Spinal cord (tissue), 10 donors: ENCODE measurements around the gene EIF5AL1. TPM values are rescaled to one million over a fixed set of nuclear protein-coding genes. Genes with fewer than 3 reads are reported as not detected.
"Not testable (repeated sequence)": the region's sequence is repeated elsewhere in the genome, so short reads cannot be mapped to it uniquely, and the experiment has no call there.

Source experiments
- DNase-seq, 6 donors: peaks; one replicate each; pipeline versions ENCODE4 v3.0.0 to v3.0.0-alpha.2; 2013 to 2015; ENCODE audit warnings: low spot score in 6 of 6, low read depth in 4 of 6
- H3K27ac ChIP-seq: one replicate; pipeline ENCODE4 v1.5.1; 2013; ENCODE audit warnings: low read depth, low read length, control low read depth
- H3K27me3 ChIP-seq: one replicate; pipeline ENCODE4 v1.6.1; 2013; ENCODE audit warnings: low read length; ENCODE audit not compliant: control insufficient read depth, insufficient read depth
- H3K36me3 ChIP-seq: one replicate; pipeline ENCODE4 v1.6.1; 2013; ENCODE audit warnings: low read length; ENCODE audit not compliant: control insufficient read depth, insufficient read depth
- H3K4me1 ChIP-seq: one replicate; pipeline ENCODE4 v1.6.1; 2013; ENCODE audit warnings: low read length; ENCODE audit not compliant: control insufficient read depth, insufficient read depth
- H3K4me3 ChIP-seq: one replicate; pipeline ENCODE4 v1.5.1; 2013; ENCODE audit warnings: low read depth, low read length, control low read depth
- H3K9me3 ChIP-seq: one replicate; pipeline ENCODE4 v1.6.1; 2013; ENCODE audit warnings: low read length; ENCODE audit not compliant: control insufficient read depth, insufficient read depth
- WGBS: methylation state at CpG from one replicate; pipeline ENCODE4 v1.1.5; 2013; ENCODE audit warnings: missing lambda C conversion rate; ENCODE audit not compliant: insufficient coverage; 5-methylcytosine and 5-hydroxymethylcytosine counted together
- polyA plus RNA-seq, 2 donors: library from polyadenylated mRNA; unstranded; fragments of 120-200 nt; gene quantifications; one replicate each; pipeline ENCODE4 v1.2.1, GENCODE V29; 2013; ENCODE audit not compliant: insufficient read length in 2 of 2
- total RNA-seq, 2 donors: library from RNA; depleted of rRNA in 1 of 2; stranded (reverse); fragments of 120-200 nt in 1 of 2; fragments of >200 nt in 1 of 2; gene quantifications; one replicate each; pipeline versions ENCODE4 v1.2.3 to v1.2.4, GENCODE V29; 2013 to 2014
- donor health status: healthy.

EIF5AL1 gene
- total and polyA plus RNA-seq, 4 donors, result 0.10 to 4.7 (median 1.2) TPM

DNA sequence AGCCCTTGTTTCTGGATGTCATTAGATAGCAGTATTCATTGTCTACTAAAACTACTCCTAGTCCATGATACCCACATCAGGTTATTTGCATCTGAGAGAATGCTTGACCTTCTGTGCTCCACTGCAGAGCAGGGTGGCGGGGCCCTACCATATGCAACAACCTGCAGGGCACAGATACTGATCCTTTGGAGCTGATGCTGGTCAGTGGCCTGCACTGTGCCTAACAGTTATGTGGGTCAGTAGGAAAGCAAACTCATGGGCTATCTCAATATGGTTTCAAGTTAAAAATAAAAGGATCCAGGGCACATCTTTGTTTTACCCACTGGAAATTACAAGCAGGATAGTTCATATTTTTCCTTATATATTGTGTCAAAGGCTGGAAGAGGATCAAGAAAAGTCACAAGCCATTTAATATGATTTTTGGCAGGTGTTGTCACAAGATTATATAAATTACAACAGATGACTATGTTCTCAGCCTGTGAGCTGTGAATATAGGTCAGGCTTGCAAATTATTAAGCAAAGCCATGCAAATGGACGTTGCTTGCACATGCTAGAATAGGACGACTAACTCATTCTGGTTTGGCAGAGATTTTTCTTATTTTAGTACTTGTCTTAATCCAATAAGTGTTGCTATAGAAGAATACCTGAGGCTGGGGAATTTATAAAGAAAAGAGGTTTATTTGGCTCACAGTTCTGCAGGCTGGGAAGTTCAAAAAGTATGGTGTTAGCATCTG is 32.8 kb downstream of the EIF5AL1 start:
- H3K27me3 ChIP-seq, DNase-seq, H3K4me1 ChIP-seq, H3K9me3 ChIP-seq, H3K27ac ChIP-seq, H3K36me3 ChIP-seq, H3K4me3 ChIP-seq: not testable (repeated sequence)
- WGBS, result 93% methylated on average over 3 of the region's 3 CpGs

DNA sequence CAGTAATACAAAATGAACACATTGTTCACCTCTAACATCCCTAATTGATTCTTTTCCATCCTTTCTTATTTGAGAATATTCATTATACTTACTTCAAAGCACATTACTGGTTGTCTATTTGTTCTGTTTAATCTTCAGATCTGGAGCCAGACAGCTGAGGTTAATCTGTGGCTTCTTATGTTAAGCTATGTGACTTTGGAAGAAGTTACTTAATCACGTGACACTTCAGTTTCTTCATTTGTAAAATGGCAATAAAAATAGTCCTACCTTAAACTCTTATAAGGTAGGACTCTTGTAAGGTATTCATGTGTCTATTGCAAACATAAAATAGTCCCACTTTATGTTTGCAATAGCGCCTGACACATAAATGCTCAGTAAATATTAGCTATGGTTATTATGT is 34.8 kb downstream of the EIF5AL1 start:
- H3K4me3 ChIP-seq, DNase-seq, H3K4me1 ChIP-seq, H3K36me3 ChIP-seq, H3K27ac ChIP-seq, H3K27me3 ChIP-seq, H3K9me3 ChIP-seq: not testable (repeated sequence)
- WGBS, result no CpG with 5 or more reads among the region's 2 CpGs

DNA sequence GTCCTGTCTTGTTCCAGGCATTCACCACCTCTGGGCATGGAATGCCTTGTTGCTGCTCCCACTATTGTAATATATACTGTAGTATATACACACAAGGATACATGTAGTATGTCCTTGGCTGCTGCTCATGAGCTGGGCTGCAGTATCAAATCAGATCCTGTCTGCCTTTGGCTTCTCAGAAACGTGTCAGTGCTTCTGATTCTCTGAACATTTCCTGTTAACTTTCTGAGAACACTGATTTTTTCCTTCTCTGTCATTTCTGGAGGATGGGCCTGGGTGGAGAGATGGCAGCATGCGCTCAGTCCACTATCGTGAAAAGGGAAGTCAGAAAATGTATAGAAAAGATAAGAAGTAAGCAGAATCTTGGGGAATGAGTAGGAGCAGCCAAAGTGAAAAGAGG is 35.6 kb downstream of the EIF5AL1 start:
- no peaks in the 10 kb centered on the region for H3K27me3 ChIP-seq
- no peaks in the 10 kb centered on the region for H3K4me1 ChIP-seq
- no peak overlapping the region for H3K4me3 ChIP-seq
- peaks cover 2% of the 10 kb centered on the region for H3K9me3 ChIP-seq
- H3K27ac ChIP-seq, result no peak overlapping the region
- WGBS, result 100% methylated on average over 2 of the region's 3 CpGs
- no peaks in the 10 kb centered on the region for H3K36me3 ChIP-seq
- no peak for DNase-seq

- Histone ChIP-seq H3K4me3 (no peak overlapping the region), H3K36me3 (no peaks in the 10 kb centered on the region)
- WGBS, result 80% methylated on average over 2 of the region's 2 CpGs
These were observed 39.8 kb downstream of the EIF5AL1 start for GRCh38 chr10:79552143-79552542.

GRCh38 chr10:79555354-79556309 is 43.3 kb downstream of the EIF5AL1 start:
- Histone ChIP-seq H3K27me3 (no peaks in the 10 kb centered on the region), H3K9me3 (no peaks in the 10 kb centered on the region), H3K4me1 (no peaks in the 10 kb centered on the region), H3K27ac (no peak overlapping the region), H3K4me3 (no peak overlapping the region), H3K36me3 (no peaks in the 10 kb centered on the region)
- 86% methylated on average over 4 of the region's 11 CpGs for WGBS
- DNase-seq, result no peak

More at GRCh38 chr10:79552143-79552542, 39.8 kb downstream of the EIF5AL1 start:
- Histone ChIP-seq H3K4me1 (no peaks in the 10 kb centered on the region), H3K27me3 (no peaks in the 10 kb centered on the region), H3K9me3 (no peaks in the 10 kb centered on the region), H3K27ac (no peak overlapping the region)
- DNase-seq, result no peak

DNA sequence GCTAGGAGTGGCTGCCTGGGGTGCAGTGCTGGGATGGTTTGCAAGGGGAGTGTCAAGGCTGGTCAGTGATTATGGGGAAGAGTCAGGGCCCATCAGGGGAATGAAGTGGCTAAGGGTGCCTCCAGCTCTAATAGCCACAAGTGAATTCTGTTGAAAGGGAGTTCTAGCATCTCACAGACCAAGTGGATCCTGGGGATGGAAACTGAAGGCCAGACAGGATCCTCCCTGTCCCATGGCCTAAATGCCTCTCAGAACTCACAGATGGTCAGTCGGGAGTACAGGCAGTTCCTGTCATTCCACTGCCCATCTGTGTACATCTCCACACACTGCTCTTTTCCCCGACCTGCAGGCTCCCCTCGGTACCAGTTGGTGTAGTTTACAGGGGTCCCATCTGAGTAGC is 44.6 kb downstream of the EIF5AL1 start:
- not testable (repeated sequence) for H3K9me3 ChIP-seq, H3K27me3 ChIP-seq, H3K36me3 ChIP-seq, H3K4me1 ChIP-seq, DNase-seq, H3K4me3 ChIP-seq, H3K27ac ChIP-seq
- no CpG with 5 or more reads among the region's 3 CpGs for whole genome bisulfite sequencing

GRCh38 chr10:79559726-79560125 is 47.4 kb downstream of the EIF5AL1 start:
- 94% methylated on average over 2 of the region's 2 CpGs for WGBS
- no peak for DNase-seq
- H3K4me1 ChIP-seq, result peaks cover 9% of the 10 kb centered on the region
- no peaks in the 10 kb centered on the region for H3K9me3 ChIP-seq
- H3K36me3 ChIP-seq, result no peaks in the 10 kb centered on the region
- H3K27ac ChIP-seq, result no peak overlapping the region
- no peak overlapping the region for H3K4me3 ChIP-seq
- no peaks in the 10 kb centered on the region for H3K27me3 ChIP-seq

DNA sequence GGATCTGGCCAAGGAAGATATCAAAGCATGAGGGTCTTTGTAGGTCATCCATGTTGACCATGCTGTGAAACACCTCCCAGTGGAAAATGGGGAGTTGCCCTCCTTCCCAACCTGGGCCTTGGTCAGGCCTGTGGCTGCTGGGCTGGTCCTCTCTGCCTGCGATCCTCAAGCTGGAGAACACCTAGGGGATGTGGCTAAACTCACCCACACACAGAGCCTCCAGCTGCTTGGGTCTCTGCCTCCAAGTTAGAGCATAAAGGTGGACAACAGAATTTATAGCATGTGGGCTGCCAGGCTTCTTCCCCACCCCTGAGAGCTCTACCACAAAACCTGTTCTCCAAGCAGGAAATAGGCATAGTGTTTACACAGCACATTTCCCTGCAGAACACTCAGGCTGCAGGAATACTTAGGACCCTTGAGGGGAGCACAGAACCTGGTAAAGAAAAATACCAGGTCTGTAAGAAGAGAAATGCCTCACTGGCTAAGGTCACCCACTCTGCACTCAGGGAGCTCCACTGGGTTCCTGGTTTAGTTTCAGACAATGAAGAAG is 47.9 kb downstream of the EIF5AL1 start, which contains the start of gene SFTPA2:
TSS of gene SFTPA2 (minus strand) at position 248 of the 550 bp plus-strand sequence. CDS start 924 bp downstream, outside the sequence.
- no peak for DNase-seq
- H3K27ac ChIP-seq, result no peak within 1 kb of the TSS
- no peak within 1 kb of the TSS for H3K4me3 ChIP-seq
- H3K36me3 ChIP-seq, result no peaks in the 10 kb centered on the region
- H3K4me1 ChIP-seq, result peaks cover 9% of the 10 kb centered on the region
- no peaks in the 10 kb centered on the region for H3K27me3 ChIP-seq
- no peaks in the 10 kb centered on the region for H3K9me3 ChIP-seq
- 100% methylated on average over 1 of the region's 1 CpG for WGBS

- H3K36me3 ChIP-seq, result no peaks in the 10 kb centered on the region
- no peaks in the 10 kb centered on the region for H3K27me3 ChIP-seq
- no peak overlapping the region for H3K4me3 ChIP-seq
- H3K4me1 ChIP-seq, result peaks cover 9% of the 10 kb centered on the region
- H3K27ac ChIP-seq, result no peak overlapping the region
- DNase-seq, result no peak
- no peaks in the 10 kb centered on the region for H3K9me3 ChIP-seq
- WGBS, result 86% methylated on average over 1 of the region's 3 CpGs
These were observed 48.9 kb downstream of the EIF5AL1 start for GRCh38 chr10:79561257-79561656.
